IMR-90 (cell line): ENCODE data around the gene DPYD. TPM values are rescaled to one million over a fixed set of nuclear protein-coding genes. Genes with fewer than 3 reads are reported as not detected.

ENCODE experiments used
- ATAC-seq: fragments of 200-7000 bp; cut with Tn5 transposase; 2 replicates; pipeline ENCODE4 v1.9.1; 2020; ENCODE audit warnings: low read depth, mild to moderate bottlenecking, moderate library complexity
- BruUV-seq: library from RNA; stranded (reverse); fragments of 400-500 nt; replicated peaks from 2 replicates; lab custom pipeline; 2021; lab: Mats Ljungman, UMichigan
- CTCF ChIA-PET: fragments of 300-600 bp; formaldehyde crosslinking; extraction: SDS; loops from one replicate; lab custom pipeline; 2021; ENCODE audit warnings: antibody characterized with exemption; lab: Yijun Ruan, JAX
- POLR2A ChIA-PET: fragments of 300-600 bp; sonication (Branson Sonifier 250); formaldehyde crosslinking; loops from one replicate; lab custom pipeline; 2022; ENCODE audit warnings: antibody characterized with exemption; ENCODE audit not compliant: unreplicated experiment; lab: Charles Lee
- DNase-seq: peaks from one replicate; pipeline ENCODE4 v3.0.0; 2013
- H2AFZ ChIP-seq: replicated peaks from 2 replicates; pipeline ENCODE3; 2013; ENCODE audit warnings: low read length, mild to moderate bottlenecking; ENCODE audit not compliant: poor library complexity
- H2AK5ac ChIP-seq: 2 replicates; pipeline ENCODE4 v1.6.1; 2013; ENCODE audit warnings: low read depth, low read length, inconsistent platforms
- H2AK9ac ChIP-seq: replicated peaks from 2 replicates; pipeline ENCODE3; 2013; ENCODE audit warnings: mild to moderate bottlenecking, low read depth, low read length, moderate library complexity; ENCODE audit not compliant: poor library complexity
- H2BK120ac ChIP-seq: 2 replicates; pipeline ENCODE4 v1.6.1; 2013; ENCODE audit warnings: low read depth, low read length, inconsistent platforms
- H2BK15ac ChIP-seq: 3 replicates; pipeline ENCODE4 v1.6.1; 2013; ENCODE audit warnings: low read depth, low read length, inconsistent platforms
- H2BK20ac ChIP-seq: 2 replicates; pipeline ENCODE4 v1.6.1; 2013; ENCODE audit warnings: low read depth, mild to moderate bottlenecking, inconsistent platforms, low read length, moderate library complexity
- H2BK5ac ChIP-seq: 2 replicates; pipeline ENCODE4 v1.6.1; 2013; ENCODE audit warnings: mild to moderate bottlenecking, low read depth, low read length, inconsistent platforms; ENCODE audit not compliant: poor library complexity, severe bottlenecking
- H3K14ac ChIP-seq: replicated peaks from 2 replicates; pipeline ENCODE4 v1.6.1; 2013; ENCODE audit warnings: low read depth, low read length, inconsistent platforms
- H3K18ac ChIP-seq: 2 replicates; pipeline ENCODE4 v1.6.1; 2013; ENCODE audit warnings: low read depth, low read length, control low read depth
- H3K23ac ChIP-seq: 2 replicates; pipeline ENCODE4 v1.6.1; 2013; ENCODE audit warnings: low read depth, low read length, inconsistent platforms
- H3K27ac ChIP-seq: 2 replicates; pipeline ENCODE4 v1.5.1; 2013; ENCODE audit warnings: mild to moderate bottlenecking, control low read depth, low read length; ENCODE audit not compliant: insufficient read depth
- H3K27me3 ChIP-seq: 2 replicates; pipeline ENCODE4 v1.6.1; 2013; ENCODE audit warnings: low read length; ENCODE audit not compliant: control insufficient read depth, insufficient read depth
- H3K36me3 ChIP-seq: 2 replicates; pipeline ENCODE4 v1.6.1; 2013; ENCODE audit warnings: low read length, mixed read lengths; ENCODE audit not compliant: control insufficient read depth, insufficient read depth
- H3K4ac ChIP-seq: 2 replicates; pipeline ENCODE4 v1.6.1; 2013; ENCODE audit warnings: low read depth, low read length, inconsistent platforms
- H3K4me1 ChIP-seq: 2 replicates; pipeline ENCODE4 v1.6.1; 2013; ENCODE audit warnings: low read length, mixed read lengths; ENCODE audit not compliant: control insufficient read depth, insufficient read depth
- H3K4me2 ChIP-seq: 2 replicates; pipeline ENCODE4 v1.6.1; 2013; ENCODE audit warnings: low read depth, mild to moderate bottlenecking, control low read depth, low read length, moderate library complexity
- H3K4me3 ChIP-seq: 2 replicates; pipeline ENCODE4 v1.5.1; 2013; ENCODE audit warnings: low read depth, mild to moderate bottlenecking, control low read depth, low read length, moderate library complexity; ENCODE audit not compliant: insufficient read depth
- H3K56ac ChIP-seq: 2 replicates; pipeline ENCODE4 v1.6.1; 2013; ENCODE audit warnings: low read length, inconsistent platforms; ENCODE audit not compliant: insufficient read depth; ENCODE audit errors: extremely low read depth
- H3K79me1 ChIP-seq, 2 experiments: 2 replicates each; pipeline ENCODE4 v1.6.1; 2013; ENCODE audit warnings: low read length in 2 of 2, inconsistent platforms in 1 of 2, low read depth in 1 of 2
- H3K9ac ChIP-seq: 2 replicates; pipeline ENCODE4 v1.6.1; 2013; ENCODE audit warnings: low read depth, low read length, control low read depth
- H3K9me1 ChIP-seq: 2 replicates; pipeline ENCODE4 v1.6.1; 2013; ENCODE audit warnings: low read length, inconsistent platforms; ENCODE audit not compliant: insufficient read depth
- H3K9me3 ChIP-seq: 2 replicates; pipeline ENCODE4 v1.6.1; 2013; ENCODE audit warnings: low read length; ENCODE audit not compliant: control insufficient read depth, insufficient read depth
- H4K20me1 ChIP-seq: 2 replicates; pipeline ENCODE4 v1.6.1; 2013; ENCODE audit warnings: low read length, inconsistent platforms; ENCODE audit not compliant: insufficient read depth
- H4K5ac ChIP-seq: 2 replicates; pipeline ENCODE4 v1.6.1; 2013; ENCODE audit warnings: mild to moderate bottlenecking, low read depth, low read length, control low read depth
- H4K8ac ChIP-seq, 2 experiments: 2 replicates each; pipeline ENCODE4 v1.6.1; 2013; ENCODE audit warnings: low read depth in 2 of 2, low read length in 2 of 2, control low read depth in 1 of 2, inconsistent platforms in 1 of 2
- H4K91ac ChIP-seq: 2 replicates; pipeline ENCODE4 v1.6.1; 2013; ENCODE audit warnings: low read depth, low read length, inconsistent platforms; ENCODE audit not compliant: insufficient read depth
- BHLHE40 ChIP-seq: fragments of 150-350 bp; IDR thresholded peaks from 2 replicates; pipeline ENCODE4 v1.6.1; 2016; ENCODE audit warnings: mild to moderate bottlenecking, low read depth, low read length
- CEBPB ChIP-seq: IDR thresholded peaks from 2 replicates; pipeline ENCODE4 v1.6.1; 2012; ENCODE audit warnings: low read depth, low read length, improper control_type of control experiment
- CHD1 ChIP-seq: IDR thresholded peaks from 2 replicates; pipeline ENCODE4 v1.6.1; 2012; ENCODE audit warnings: low read depth, low read length, improper control_type of control experiment
- CTCF ChIP-seq: conservative IDR thresholded peaks from 2 replicates; pipeline ENCODE4 v1.5.1; 2012; ENCODE audit warnings: mild to moderate bottlenecking, low read depth, low read length, improper control_type of control experiment
- ELK1 ChIP-seq: fragments of 150-350 bp; IDR thresholded peaks from 2 replicates; pipeline ENCODE4 v1.6.1; 2016; ENCODE audit warnings: low read depth, mild to moderate bottlenecking, low read length, moderate library complexity, borderline replicate concordance
- FOS ChIP-seq: fragments of 150-350 bp; IDR thresholded peaks from 2 replicates; pipeline ENCODE4 v1.6.1; 2016; ENCODE audit warnings: low read depth, low read length
- MAFK ChIP-seq: IDR thresholded peaks from 2 replicates; pipeline ENCODE4 v1.6.1; 2012; ENCODE audit warnings: low read depth, low read length, improper control_type of control experiment
- MAZ ChIP-seq: IDR thresholded peaks from 2 replicates; pipeline ENCODE4 v1.6.1; 2012; ENCODE audit warnings: low read depth, mild to moderate bottlenecking, low read length, improper control_type of control experiment, moderate library complexity, borderline replicate concordance
- MXI1 ChIP-seq: IDR thresholded peaks from 2 replicates; pipeline ENCODE4 v1.6.1; 2012; ENCODE audit warnings: low read depth, mild to moderate bottlenecking, low read length, moderate library complexity, borderline replicate concordance
- NFE2L2 ChIP-seq: fragments of 150-350 bp; IDR thresholded peaks from 2 replicates; pipeline ENCODE4 v1.6.1; 2016; ENCODE audit warnings: low read depth, mild to moderate bottlenecking, low read length
- POLR2A ChIP-seq: IDR thresholded peaks from 2 replicates; pipeline ENCODE4 v1.6.1; 2012; ENCODE audit warnings: mild to moderate bottlenecking, low read depth, low read length
- RAD21 ChIP-seq: IDR thresholded peaks from 2 replicates; pipeline ENCODE4 v1.6.1; 2012; ENCODE audit warnings: low read length, improper control_type of control experiment
- RCOR1 ChIP-seq: IDR thresholded peaks from 2 replicates; pipeline ENCODE4 v1.6.1; 2012; ENCODE audit warnings: mild to moderate bottlenecking, low read length, improper control_type of control experiment; ENCODE audit not compliant: insufficient replicate concordance
- RFX5 ChIP-seq: IDR thresholded peaks from 2 replicates; pipeline ENCODE4 v1.8.0; 2012; ENCODE audit warnings: low read depth, mild to moderate bottlenecking, low read length, moderate library complexity
- SMC3 ChIP-seq: fragments of 150-350 bp; IDR thresholded peaks from 2 replicates; pipeline ENCODE4 v1.6.1; 2016; ENCODE audit warnings: low read depth, mild to moderate bottlenecking, antibody characterized with exemption, low read length, moderate library complexity
- USF2 ChIP-seq: fragments of 150-350 bp; IDR thresholded peaks from 2 replicates; pipeline ENCODE4 v1.6.1; 2017; ENCODE audit warnings: mild to moderate bottlenecking, antibody characterized with exemption, low read length, low read depth
- WGBS, 2 experiments: methylation state at CpG; one replicate each; pipeline versions ENCODE4 v1.1.5 to v1.1.7; 2013; ENCODE audit warnings: missing lambda C conversion rate in 2 of 2; ENCODE audit not compliant: insufficient read length in 1 of 2; ENCODE audit errors: extremely low coverage in 2 of 2; 5-methylcytosine and 5-hydroxymethylcytosine counted together
- dilution Hi-C: fragments of 300-500 bp; cut with HindIII; formaldehyde crosslinking; loops from one replicate; pipeline ENCODE4 v1.14.3; 2018; ENCODE audit warnings: low sequenced_read_pairs; ENCODE audit not compliant: unreplicated experiment
- in situ Hi-C: fragments of 300-500 bp; cut with MboI; formaldehyde crosslinking; loops from 3 replicates; pipeline ENCODE4 v1.14.3; 2019; ENCODE audit warnings: low sequenced_read_pairs, inconsistent platforms, mixed read lengths
- intact Hi-C: fragments of 100-400 bp; cut with micrococcal nuclease; formaldehyde crosslinking; loops from 2 replicates; pipeline ENCODE4 v1.10.0; 2022
- polyA plus RNA-seq, 3 experiments: library from polyadenylated mRNA; depleted of rRNA; stranded (reverse); fragments of >200 nt; gene quantifications; 2 replicates each; pipeline ENCODE4 v1.2.3, GENCODE V29; 2012; ENCODE audit warnings: low replicate concordance in 1 of 3
- total RNA-seq: library from RNA; depleted of rRNA; stranded (reverse); fragments of >200 nt; gene quantifications from 2 replicates; pipeline ENCODE4 v1.2.3, GENCODE V29; 2012

Gene DPYD
- total and polyA plus RNA-seq, 2 of the 4 experiments (the other 2 are of a cell fraction) = 9.3 to 47.3 TPM

GRCh38 chr1:97034651-97035050 lies 886.2 kb downstream of the DPYD start:
- no peak overlapping the region for H3K56ac ChIP-seq
- no peak overlapping the region for H2BK5ac ChIP-seq
- 100% methylated on average over 1 of the region's 2 CpGs; no CpG with 5 or more reads in 1 of the 2 experiments for WGBS, 2 experiments
- ChIA-PET POLR2A (no interaction called here), CTCF (no interaction called here)
- DNase-seq (no peak), ATAC-seq (no peak)
- H3K23ac ChIP-seq = no peak overlapping the region
- H3K27ac ChIP-seq = no peak overlapping the region
- intact Hi-C loops (no loop called here), dilution Hi-C loops (no loop called here), in situ Hi-C loops (no loop called here)
- no peak overlapping the region for H2AK9ac ChIP-seq
- no TSS peak for BruUV-seq
- H2BK20ac ChIP-seq = no peak overlapping the region
- no peak overlapping the region for H3K4ac ChIP-seq
- no peak overlapping the region for H3K4me2 ChIP-seq
- H2BK120ac ChIP-seq = no peak overlapping the region
- no peaks in the 10 kb centered on the region for H3K4me1 ChIP-seq
- H3K18ac ChIP-seq = no peak overlapping the region
- H3K79me1 ChIP-seq = no peaks in the 10 kb centered on the region
- H3K9ac ChIP-seq = no peak overlapping the region
- H3K4me3 ChIP-seq = no peak overlapping the region
- no peak overlapping the region for H2AK5ac ChIP-seq
- H3K9me3 ChIP-seq = no peaks in the 10 kb centered on the region
- no peak overlapping the region for H3K14ac ChIP-seq
- H2AFZ ChIP-seq = no peak overlapping the region
- H4K8ac ChIP-seq = no peak overlapping the region
- H3K36me3 ChIP-seq = no peaks in the 10 kb centered on the region
- H4K20me1 ChIP-seq = no peaks in the 10 kb centered on the region
- no peaks in the 10 kb centered on the region for H3K9me1 ChIP-seq
- no peak overlapping the region for H4K91ac ChIP-seq
- no peak overlapping the region for H2BK15ac ChIP-seq
- no peaks in the 10 kb centered on the region for H3K27me3 ChIP-seq
- no peak overlapping the region for H4K5ac ChIP-seq
- TF ChIP-seq RFX5 = no peak
- TF ChIP-seq RCOR1 = no peak
- TF ChIP-seq RAD21 = no peak
- TF ChIP-seq MAFK = no peak
- no peak for TF ChIP-seq ELK1
- no peak for TF ChIP-seq SMC3
- no peak for TF ChIP-seq MXI1
- TF ChIP-seq MAZ = no peak
- no peak for TF ChIP-seq BHLHE40
- no peak for TF ChIP-seq CTCF
- TF ChIP-seq FOS = no peak
- no peak for TF ChIP-seq NFE2L2
- no peak for TF ChIP-seq CHD1
- TF ChIP-seq USF2 = no peak
- TF ChIP-seq POLR2A = no peak
- TF ChIP-seq CEBPB = no peak
